ENCODE data around the gene STARD13. TPM values are rescaled to one million over a fixed set of nuclear protein-coding genes. Genes with fewer than 3 reads are reported as not detected.

Gene STARD13
- total RNA-seq, 6 donors from 2014 or later, result 43.6 to 76.5 (median 63.7) TPM

GRCh38 chr13:33250609-33251008, 34.9 kb downstream of the STARD13 start:
- Histone ChIP-seq H3K9me3 (no peaks in the 10 kb centered on the region), H3K4me1 (peaks cover 12 to 27% (median 24%) of the 10 kb centered on the region in 4 donors), H3K27me3 (no peaks in the 10 kb centered on the region), H3K27ac (peak overlapping the region in 3 of 4 donors; percentile 21 to 68 (median 26)), H3K4me3 (no peak overlapping the region), H3K36me3 (peaks cover 0 to 7% (median 0%) of the 10 kb centered on the region in 4 donors)
- no peak for TF ChIP-seq EP300 (IDR thresholded peaks at IDR 0.05)
- ATAC-seq (ENCODE audit: low FRiP score in 2 of 2), result no peak
- DNase-seq, result no peak

GRCh38 chr13:33249894-33250293, 35.7 kb downstream of the STARD13 start:
- TF ChIP-seq POLR2AphosphoS5 (IDR thresholded peaks at IDR 0.05) (no peak), EP300 (IDR thresholded peaks at IDR 0.05) (no peak), POLR2A (IDR thresholded peaks at IDR 0.05) (no peak), CTCF (IDR thresholded peaks at IDR 0.05) (no peak)
- WGBS, 2 donors, result 94 to 100% methylated on average over 3 of the region's 3 CpGs
- H3K36me3 ChIP-seq, result peaks cover 0 to 7% (median 0%) of the 10 kb centered on the region in 4 donors
- no peak for DNase-seq
- no peak overlapping the region for H3K4me3 ChIP-seq
- peak overlapping the region in 2 of 4 donors; percentile 30 to 68 for H3K27ac ChIP-seq
- peaks cover 12 to 27% (median 22%) of the 10 kb centered on the region in 4 donors for H3K4me1 ChIP-seq
- no peak for ATAC-seq (ENCODE audit: low FRiP score in 2 of 2)
- H3K9me3 ChIP-seq, result no peaks in the 10 kb centered on the region
- no peaks in the 10 kb centered on the region for H3K27me3 ChIP-seq

- no peak overlapping the region for H3K4me3 ChIP-seq
- WGBS, 2 donors, result 73 to 78% methylated on average over 6 of the region's 6 CpGs
- H3K36me3 ChIP-seq, result peaks cover 0 to 7% (median 0%) of the 10 kb centered on the region in 4 donors
- DNase-seq (no peak), ATAC-seq (ENCODE audit: low FRiP score in 2 of 2) (no peak)
- H3K27ac ChIP-seq, result no peak overlapping the region
- peaks cover 18 to 27% (median 23%) of the 10 kb centered on the region in 4 donors for H3K4me1 ChIP-seq
- H3K9me3 ChIP-seq, result no peaks in the 10 kb centered on the region
- H3K27me3 ChIP-seq, result no peaks in the 10 kb centered on the region
- TF ChIP-seq CTCF (IDR thresholded peaks at IDR 0.05) (no peak), POLR2AphosphoS5 (IDR thresholded peaks at IDR 0.05) (no peak), POLR2A (IDR thresholded peaks at IDR 0.05) (no peak), EP300 (IDR thresholded peaks at IDR 0.05) (no peak)
These were observed 36.5 kb downstream of the STARD13 start for GRCh38 chr13:33249066-33249465.

GRCh38 chr13:33245505-33246158, 39.9 kb downstream of the STARD13 start:
- TF ChIP-seq EP300 (IDR thresholded peaks at IDR 0.05) (no peak), CTCF (IDR thresholded peaks at IDR 0.05) (no peak), POLR2A (IDR thresholded peaks at IDR 0.05) (no peak), POLR2AphosphoS5 (IDR thresholded peaks at IDR 0.05) (no peak)
- 88 to 100% methylated on average over 1 of the region's 1 CpG for WGBS, 2 donors
- Histone ChIP-seq H3K4me1 (peaks cover 12 to 22% (median 18%) of the 10 kb centered on the region in 4 donors), H3K36me3 (no peaks in the 10 kb centered on the region), H3K9me3 (peaks cover 0 to 5% (median 0%) of the 10 kb centered on the region in 4 donors), H3K4me3 (no peak overlapping the region), H3K27ac (peak overlapping the region in 1 of 4 donors; percentile 42), H3K27me3 (no peaks in the 10 kb centered on the region)
- DNase-seq (no peak), ATAC-seq (ENCODE audit: low FRiP score in 2 of 2) (no peak)

- Histone ChIP-seq H3K9me3 (peaks cover 0 to 5% (median 0%) of the 10 kb centered on the region in 4 donors), H3K36me3 (no peaks in the 10 kb centered on the region), H3K4me3 (no peak overlapping the region), H3K27ac (peak overlapping the region in 3 of 4 donors; percentile 5 to 51 (median 44)), H3K4me1 (peaks cover 6 to 22% (median 14%) of the 10 kb centered on the region in 4 donors), H3K27me3 (no peaks in the 10 kb centered on the region)
- TF ChIP-seq POLR2A (IDR thresholded peaks at IDR 0.05) (no peak), EP300 (IDR thresholded peaks at IDR 0.05) (no peak), POLR2AphosphoS5 (IDR thresholded peaks at IDR 0.05) (no peak), CTCF (IDR thresholded peaks at IDR 0.05) (no peak)
- ATAC-seq (ENCODE audit: low FRiP score in 2 of 2), result no peak
- no peak for DNase-seq
- 92 to 93% methylated on average over 4 of the region's 4 CpGs for WGBS, 2 donors
These were observed 40.7 kb downstream of the STARD13 start for GRCh38 chr13:33244907-33245287.
